Activated CD4-positive, alpha-beta T cell treated with anti-CD3 and anti-CD28 coated beads for 1 hour (primary cell): ENCODE results near the gene PARK7.

Experiments used
- DNase-seq: peaks from one replicate; pipeline ENCODE4 v3.0.0-alpha.2; 2020

PARK7 gene

DNA sequence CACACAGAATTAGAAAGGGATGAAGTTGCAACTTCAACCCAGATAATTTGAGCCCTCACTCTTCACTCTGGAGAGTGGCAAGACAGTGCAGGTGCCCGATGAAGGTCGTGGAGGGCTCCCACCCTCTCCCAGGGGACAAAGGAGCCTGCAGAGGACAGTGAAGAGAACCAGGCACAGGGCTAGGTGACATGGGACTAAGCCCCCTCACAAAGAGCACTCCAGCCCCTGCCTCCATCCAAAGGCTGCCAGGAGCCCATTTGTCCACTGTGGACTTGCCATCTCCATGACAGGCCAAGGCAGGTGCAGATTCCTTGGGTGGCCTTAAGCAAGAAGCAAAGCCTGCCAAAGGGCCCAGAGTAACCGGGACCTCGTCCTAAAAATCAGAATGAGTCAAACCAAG is 49.5 kb downstream of the PARK7 start:
- DNase-seq, result no peak

DNA sequence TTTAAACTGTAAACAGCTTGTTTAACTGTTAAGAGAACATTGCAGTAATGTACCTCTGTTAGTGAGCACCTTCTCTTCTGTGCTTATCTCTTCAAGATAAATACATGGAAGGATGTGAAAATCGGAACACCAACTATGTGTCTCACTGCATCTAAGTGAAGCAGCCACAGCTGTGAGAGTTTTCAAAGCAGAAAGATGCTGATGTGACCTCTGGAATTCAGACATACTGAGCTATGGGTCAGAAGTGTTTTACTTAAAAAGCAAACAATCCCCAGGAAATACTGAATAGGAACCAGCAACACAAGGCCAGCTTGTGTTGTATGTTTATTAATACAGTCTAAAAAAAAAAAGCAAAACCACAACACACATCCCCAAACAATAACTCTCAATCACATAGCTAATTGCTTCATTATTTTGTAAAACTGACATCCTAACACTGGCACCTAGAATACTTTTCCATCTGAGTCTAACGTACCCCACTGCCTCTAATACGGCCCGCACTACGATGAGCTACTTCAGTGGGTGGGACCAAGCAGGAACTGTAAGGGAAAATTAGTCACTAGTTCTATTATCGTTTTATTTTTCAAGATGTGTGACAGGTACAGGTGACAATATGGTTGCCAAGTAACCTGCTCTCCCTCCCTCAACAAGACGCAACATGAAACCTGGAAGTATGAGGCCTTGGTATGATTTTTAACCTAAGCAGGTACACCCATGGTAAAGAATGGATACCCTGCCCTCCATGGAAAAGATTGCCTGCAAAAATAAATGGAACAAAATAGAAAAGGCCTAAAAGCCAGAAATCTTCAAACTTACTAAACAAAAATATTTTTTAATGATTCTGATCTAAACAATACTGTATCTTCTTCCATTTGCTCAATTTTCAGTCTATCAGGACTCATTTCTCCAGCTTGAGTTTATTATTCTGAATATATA is 50.7 kb downstream of the PARK7 start:
- no peak for DNase-seq

DNA sequence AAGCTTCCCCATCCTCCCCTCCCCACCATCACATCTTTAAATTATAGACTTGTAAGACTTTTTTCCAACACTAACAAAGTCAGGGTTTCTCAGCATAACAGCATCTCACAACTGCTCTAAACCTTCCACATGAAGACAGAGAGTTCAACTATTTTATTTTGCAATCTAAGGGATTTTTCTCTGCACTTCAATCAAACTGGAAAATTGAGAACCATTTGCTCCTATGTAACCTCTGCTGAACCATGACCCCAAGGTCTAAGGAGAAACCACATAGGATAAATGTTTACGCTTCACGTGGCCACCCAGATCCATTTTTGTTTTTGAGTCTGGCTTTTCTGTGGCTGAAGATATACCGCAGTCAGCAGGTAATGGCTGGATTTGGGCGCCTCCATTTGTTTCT is 51.4 kb downstream of the PARK7 start:
- DNase-seq, result no peak

DNA sequence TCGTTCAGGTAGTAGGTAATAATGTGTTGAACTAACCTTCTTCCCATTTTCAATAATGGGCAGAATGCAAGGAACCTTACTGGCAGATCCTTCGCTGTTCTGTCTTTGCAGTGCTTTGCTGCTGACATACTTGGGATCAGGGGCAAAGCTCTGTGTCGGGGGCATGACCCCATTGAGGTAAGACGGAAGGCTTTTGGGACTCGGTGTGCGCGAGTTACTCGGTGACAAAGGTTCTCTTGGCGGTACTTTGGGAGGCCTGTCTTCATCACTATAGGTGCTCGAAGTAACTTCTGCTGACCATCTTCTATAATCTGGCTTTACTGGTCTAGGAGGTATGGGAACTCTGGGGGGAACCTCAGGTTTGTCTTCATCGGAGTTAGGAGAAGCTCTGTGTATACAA is 51.9 kb downstream of the PARK7 start:
- DNase-seq, result no peak

DNA sequence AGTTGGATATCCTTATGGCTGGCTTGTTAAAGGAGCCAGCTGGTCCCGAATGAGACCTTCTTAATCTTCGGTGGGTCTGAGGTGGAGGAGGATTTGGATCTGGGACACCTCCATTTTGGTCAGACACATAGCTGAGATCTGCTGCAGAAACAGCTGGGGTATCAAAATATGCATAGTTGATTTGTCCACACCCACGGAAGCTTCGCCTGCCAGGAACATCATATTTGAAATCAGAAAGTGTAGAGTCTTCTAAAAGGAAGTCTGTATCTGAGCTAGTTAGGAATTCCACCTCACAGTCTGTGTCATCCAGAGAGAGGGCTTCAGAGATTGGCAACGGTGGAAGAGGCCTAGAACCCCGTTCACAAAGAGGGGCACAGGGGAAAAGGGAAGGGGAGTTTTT is 52.3 kb downstream of the PARK7 start:
- DNase-seq, result no peak

DNA sequence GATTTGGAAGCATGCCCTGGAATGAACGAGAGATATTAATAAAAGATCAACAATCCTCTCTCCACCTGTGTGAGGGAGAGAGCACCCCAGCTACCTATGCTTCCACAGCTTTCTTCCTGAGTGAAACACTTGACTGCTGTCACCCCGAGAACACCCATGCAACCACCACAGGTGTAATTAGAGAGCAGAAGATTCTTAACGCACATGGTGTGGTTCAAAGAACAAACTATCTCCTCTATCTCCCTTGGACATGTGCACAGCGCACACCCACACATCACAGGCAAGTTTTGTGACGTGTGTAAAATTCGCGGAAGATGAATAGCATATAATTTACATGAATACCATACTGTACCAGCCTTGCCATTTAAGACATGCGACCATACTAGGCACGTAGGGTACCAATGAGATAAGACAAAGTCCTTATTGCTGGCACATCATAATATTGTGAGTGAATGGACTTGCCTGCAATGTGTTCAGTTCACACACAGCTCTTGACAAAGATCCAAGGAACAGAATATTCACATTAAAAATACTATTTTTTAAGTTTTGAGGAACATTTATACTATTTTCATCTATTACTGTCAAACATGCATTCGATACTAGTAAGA is 53.0 kb downstream of the PARK7 start:
- no peak for DNase-seq

DNA sequence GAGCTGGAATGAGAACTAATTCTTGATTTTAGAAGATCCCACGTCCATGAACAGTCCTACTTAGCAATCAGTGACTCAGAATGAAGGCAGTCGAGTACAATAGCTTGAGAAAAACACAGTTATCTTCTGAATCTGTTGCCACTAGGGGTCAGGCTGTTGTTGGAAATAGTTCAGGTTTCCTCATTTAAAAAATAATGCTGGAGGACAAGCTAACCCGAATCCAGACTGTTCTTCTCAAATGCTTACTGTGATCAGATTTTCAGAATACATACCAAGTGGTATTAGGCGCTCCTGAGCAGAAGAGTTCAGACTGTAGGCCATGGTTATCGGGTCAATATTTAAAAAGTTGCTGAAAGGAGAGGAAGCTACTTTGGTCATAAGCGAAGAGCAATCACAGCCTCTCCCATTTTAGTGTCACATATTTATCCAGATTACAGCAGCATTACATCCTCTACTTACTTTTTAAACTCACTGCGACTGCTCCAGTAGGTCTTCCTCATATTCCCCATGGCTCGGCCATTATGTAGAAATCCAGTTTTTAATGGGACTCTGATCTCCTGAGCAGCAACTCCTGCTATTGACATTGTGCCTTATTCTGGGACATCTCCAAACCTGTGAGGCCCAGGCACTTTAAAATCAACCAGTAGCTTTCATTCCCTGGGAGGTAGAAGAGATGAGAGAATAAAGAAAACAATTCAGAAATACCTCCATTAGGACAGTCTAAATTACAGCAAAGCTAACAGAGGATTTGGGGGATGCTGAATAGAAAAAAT is 53.7 kb downstream of the PARK7 start:
- DNase-seq, result no peak

DNA sequence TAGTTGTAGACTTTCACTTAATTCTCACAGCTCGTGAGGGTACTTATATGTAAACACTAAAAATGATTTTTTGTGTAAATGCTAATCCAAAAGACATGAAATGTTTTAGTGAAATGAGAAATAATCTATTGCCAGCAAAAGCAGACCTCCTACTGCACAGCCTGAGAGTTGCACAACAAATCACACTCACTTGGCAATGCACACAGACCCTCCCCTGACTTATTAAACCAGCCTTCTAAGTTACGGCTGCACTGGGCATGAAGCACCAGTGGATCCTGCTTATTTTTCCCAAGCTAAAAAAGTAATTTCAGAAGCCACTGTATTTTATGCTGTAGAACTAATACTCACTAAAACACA is 54.3 kb downstream of the PARK7 start:
- no peak for DNase-seq

DNA sequence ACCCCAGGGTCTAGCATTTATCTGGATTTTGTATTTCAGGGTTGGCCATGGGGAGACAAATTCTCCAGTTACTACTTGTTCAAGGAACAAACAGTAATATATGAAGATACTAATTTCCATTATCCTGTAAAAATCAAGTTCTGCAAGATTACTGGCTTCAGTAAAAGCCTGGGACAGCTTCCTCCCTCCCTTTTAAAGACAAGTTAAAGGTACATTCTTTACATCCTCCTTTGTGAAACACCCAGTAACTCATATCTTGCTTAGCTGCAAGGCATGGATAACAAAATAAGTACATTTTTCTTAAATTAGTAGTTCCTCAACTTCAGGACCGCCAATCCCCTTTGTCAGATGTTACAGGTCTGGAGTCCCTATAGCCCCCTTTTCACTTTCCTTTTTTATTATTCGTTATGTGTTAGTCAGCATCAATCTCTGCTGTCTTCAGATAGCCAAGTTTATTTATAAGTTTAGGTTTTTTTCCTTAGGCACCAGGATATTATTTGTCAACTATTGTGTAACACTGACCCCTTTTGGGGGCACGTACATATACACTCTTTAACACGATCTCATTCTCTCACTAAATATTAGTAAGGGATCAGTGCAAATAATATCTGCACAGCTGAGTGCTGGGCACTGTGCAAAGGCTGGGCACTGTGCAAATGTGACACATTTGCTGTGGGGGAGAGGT is 54.8 kb downstream of the PARK7 start:
- no peak for DNase-seq

DNA sequence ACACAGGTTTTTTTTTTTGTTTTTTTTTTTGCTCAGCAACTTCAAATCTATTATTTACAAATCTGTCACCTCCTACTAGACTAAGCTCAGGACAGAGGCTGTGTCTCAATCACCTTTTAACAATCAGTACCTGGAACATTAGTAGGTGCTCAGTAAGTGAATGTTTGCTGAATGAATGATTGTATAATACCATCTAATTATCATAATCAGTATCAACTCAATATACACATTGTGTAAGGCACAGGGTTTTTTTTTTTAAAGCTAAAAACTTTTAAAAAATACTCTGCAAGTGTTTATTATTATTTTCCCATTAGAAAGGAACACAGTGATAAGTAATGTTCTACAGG is 55.4 kb downstream of the PARK7 start:
- no peak for DNase-seq

DNA sequence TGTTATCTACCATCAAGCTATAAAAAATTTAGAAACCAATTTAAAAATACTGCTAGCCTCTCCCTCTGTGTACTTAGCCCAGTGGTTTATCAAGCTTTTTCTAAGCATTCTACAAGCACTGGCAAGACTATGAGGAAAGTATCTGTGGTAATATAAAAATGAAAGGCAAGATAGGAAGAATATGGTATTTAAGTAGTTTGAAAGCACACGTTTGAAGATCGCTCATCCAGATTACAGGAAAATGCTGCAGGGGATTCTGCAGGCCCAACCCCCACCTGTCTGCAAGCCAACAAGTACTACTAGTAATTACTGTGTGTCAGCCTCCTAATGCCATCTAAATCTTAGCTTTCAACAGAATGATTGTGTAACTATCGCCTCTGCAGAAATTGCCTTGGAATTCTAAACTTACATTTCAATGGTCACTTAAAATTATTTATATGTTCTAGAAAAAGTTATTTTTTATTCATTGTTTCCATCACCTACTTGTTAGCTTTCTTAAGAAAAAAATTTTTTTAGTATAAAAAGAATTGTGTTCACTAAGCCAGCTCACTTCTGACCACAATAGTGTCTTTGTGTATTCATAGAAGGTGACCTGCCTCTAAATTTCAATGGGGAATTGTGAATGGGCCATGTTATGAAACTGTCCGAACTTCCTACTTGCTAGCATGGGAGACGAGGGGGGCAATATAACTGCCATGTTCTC is 56.1 kb downstream of the PARK7 start:
- no peak for DNase-seq

DNA sequence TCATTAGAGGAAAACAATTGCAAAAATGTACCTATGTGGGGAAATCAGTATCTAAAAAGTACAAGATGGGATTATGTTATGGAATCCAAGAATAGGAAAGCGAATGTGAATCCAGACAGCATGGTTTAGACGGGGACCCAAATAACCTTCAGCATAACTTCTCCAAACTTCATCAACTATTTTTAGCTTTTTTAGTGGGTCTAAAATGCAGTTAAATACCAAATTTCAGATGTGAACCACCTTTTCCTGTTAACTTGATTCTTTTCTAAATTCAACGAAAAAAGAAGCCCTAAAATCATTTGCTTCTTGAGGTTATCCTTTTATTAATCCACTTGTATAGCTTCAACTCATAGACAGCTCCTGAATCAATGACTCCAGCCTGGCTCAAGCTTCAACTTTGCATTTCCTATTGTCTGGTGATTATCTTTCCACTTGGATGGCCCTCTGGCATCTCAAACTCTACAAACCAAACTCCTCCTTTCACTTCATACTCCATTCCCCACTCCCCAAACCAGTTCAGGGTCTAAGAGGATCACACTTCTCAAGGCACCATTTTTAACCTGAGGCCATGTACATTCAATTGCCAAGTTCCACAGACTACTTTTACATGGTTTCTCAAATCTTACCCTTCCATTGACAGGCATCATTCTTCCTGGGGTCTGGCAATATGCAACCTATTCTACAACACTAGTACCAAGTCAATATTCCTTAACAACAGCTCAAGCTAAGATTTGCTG is 57.1 kb downstream of the PARK7 start:
- no peak for DNase-seq

DNA sequence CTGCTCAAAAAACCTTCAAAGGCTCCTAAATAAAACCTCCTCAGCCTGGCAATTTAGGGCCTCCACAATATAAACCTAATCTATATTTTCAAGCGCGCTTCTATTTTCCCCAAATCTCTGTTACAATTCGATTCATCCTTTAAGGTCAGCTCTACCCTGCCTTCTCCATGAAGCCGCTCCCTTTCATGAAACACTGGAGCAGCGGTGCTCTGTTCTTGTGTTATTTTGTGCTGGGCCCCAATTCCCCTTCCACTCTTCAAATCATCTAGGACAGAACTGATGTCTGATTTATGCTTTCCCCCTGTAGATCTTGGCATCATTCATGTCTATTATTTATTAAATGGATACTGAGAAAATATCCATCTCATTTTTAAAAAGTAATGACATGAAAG is 57.7 kb downstream of the PARK7 start:
- DNase-seq, result no peak

DNA sequence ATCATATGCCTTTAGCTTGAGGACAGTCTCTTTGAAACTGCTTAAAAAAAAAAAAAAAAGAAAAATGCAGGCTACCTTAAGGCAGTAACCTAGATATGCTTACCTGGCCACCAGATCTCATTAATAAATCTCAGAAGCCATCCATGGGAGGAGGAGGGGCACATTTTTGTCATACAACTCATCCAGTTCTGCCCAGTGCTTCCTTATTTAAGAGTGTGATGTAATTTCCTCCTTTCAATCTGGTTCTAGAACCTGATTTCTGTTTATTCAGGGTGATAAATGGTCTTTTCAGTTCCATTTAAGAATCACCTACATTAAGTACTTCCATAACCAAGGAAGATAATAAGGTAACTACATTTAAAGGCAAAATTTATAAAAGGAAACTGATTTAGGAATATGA is 58.5 kb downstream of the PARK7 start:
- no peak for DNase-seq

DNA sequence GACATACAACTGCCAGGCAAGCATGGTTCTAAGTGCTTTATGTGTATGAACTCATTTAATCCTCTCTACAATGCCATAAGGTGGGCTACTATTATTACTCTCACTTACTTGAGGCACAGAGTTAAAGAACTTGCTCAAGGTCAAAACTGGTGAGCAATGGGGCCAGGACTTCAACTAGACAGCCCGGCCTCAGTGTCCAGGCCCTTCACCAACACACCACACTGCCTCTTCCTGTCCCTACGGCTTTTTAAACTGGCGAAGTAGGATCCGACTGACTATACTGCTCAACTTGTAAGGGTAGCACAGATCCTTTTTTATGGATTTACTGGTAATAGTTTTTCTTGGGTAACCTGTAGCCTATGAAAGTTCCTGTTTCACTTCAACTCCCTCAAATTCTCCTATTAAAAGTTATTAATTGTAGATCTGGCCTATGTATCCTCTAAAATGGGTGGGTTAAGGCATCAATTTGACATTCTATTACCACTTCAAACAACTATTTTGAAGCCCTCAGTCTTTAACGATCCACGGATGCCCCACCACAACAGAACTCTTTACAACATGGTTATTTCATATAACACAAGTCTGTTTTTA is 60.3 kb downstream of the PARK7 start:
- no peak for DNase-seq

DNA sequence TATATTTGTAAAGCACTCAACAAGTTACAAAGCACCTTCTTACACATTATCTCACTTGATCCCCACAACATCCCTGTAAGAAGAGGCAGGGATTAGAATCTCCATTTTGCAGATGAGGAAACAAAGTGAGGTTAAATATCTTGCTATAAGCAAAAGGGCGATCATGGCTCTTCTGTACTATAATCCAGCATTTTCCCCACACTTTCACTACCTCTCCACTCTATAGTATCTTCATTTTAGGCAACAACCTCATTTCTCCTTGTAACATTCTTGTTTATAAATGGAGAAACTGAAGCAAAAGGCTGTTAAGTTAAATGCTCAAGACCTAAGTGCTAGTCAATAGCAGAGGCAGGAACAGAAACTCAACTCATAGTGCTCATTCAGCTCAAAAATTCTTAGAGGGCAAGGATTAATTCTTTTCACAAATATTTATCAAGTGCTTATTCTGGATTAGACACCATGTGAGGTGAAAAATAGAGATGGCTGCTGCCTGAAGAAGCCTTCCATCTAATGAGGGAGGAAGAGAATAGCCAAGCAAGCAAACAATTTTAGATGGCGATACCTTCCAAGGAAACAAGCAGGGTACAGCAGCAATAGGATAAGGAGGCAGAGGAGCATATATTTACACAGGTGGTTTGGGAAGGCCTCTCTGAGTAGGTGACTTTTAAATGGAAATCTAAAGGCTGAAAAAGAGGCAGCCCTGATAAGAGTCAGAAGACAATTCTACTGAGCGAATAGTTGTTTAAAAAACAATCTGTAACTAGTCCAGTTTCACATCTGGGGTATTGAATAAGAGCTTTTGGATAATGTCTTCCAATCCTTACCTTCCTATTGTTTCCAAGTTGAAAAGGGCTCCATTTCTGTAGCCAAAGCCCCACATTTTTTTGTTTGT is 61.1 kb downstream of the PARK7 start:
- DNase-seq, result no peak

DNA sequence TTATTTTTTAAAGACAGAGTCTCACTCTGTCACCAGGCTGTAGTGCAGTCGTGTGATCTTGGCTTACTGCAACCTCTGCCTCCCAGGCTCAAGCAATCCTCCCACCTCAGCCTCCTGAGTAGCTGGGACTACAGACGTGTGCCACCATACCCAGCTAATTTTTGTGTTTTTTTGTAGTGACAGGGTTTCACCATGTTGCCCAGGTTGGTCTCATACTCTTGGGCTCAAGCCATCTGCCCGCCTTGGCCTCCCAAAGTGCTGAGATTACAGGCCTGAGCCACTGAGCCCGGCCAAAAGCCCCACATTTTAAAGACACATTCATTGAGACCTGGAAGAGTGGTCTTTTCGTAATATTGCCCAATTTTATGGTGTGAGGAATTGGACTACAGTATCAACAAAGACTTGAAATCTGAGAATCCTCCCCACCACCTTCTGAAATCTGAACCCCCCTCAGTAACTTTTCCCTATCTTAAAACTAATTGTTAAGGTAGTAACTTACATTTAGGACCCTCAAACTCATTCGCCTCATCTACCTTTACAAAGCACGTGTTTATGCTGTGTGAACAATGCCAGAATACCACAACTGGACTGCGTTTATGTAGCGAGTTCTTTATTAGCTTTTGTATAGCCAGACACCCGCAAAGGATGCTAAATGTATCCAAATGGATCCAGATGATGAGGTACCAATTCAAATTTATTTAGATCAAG is 61.9 kb downstream of the PARK7 start:
- DNase-seq, result no peak

DNA sequence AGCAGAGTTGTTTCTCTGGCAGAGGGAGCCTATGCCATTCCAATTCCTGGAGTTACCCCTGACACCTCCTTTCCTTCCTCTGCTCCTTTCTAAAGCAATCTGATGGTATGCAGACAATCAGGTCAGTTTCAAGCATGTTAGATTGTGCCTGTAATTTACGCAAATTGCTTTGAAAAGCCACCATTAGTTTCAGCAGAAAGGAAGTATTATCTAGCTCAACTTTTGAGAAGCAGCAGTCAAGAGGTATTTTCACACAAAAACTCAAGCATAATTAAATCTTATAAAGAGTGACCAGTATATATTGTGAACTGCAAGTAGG is 62.4 kb downstream of the PARK7 start:
- DNase-seq, result no peak

DNA sequence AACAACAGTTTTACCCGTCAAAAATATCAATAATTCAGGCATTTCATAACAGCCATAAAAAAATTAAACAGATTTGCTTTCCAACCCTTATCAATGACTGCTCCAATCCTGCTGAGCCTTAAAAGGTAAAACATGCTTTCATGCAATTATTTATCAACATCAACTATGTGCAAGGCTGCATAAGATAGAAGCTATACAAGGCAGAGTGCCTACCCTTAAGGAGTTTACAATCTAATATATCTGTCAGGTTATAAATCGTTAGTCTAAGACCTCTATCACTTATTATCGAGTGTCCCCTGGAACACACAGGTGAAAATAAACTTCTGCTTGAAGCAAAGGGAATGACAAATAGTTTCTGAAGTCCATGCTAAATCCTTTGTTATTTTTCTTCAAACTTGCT is 62.8 kb downstream of the PARK7 start:
- DNase-seq, result no peak

DNA sequence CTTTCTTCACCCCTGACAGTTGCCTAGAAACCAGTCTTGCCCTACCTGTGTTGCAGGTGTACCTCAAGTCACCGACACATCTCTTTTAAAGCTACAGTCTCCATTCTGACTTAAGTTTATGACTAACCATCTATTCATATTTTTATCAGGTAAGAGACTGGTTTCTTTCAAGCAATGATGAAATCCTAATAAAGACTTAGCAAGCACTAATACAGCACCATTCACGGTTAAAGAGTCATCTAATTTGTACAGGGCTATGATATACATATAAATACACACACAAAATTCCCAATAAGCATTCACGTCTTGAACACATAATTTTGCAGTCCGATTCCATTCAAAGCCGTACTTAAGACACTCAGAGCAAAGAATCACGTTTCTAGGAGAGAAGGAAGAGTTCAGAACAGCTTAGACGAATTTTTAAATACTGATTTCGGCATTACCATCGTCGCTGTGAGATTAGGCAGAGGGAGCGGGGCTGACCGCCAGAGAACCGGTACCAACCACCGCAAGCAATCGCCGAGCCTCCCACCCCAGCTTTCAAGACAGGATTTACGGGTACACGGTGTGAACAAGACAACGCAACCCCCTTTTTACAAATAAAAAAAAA is 63.7 kb downstream of the PARK7 start:
- DNase-seq, result no peak
